Fibroblast of skin of right biceps (primary cell): ENCODE results near the gene KCTD10.
A peak's percentile ranks its signal among the peaks of the same experiment; 100 is the strongest.

Source experiments
- DNase-seq: peaks from one replicate; pipeline ENCODE4 v3.0.0-alpha.2; 2013

The KCTD10 gene

DNA sequence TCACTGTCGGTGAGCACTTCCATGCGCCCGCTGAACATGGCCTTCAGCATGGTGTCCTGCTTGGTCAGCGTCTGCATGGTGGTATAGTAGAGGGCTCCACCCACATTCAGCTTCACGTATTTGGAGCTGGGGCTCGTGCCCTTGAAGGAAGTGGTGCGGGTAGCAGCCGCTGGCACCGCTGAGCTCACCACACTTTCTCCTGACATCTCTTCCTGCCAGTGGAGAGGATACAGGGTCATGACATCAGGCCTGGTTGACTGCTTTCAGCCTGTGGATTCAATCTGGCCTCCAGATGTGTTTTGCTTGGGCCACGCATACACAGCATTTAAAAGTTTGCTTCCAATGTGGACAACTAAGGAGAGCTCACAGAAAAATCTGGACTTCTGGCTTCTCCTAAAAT, 7.6 kb downstream of the KCTD10 start:
- no peak for DNase-seq

GRCh38 chr12:109467978-109468676, 9.0 kb downstream of the KCTD10 start:
- no peak for DNase-seq

- DNase-seq: no peak
Measured at GRCh38 chr12:109466821-109467220, 10.3 kb downstream of the KCTD10 start.

DNA sequence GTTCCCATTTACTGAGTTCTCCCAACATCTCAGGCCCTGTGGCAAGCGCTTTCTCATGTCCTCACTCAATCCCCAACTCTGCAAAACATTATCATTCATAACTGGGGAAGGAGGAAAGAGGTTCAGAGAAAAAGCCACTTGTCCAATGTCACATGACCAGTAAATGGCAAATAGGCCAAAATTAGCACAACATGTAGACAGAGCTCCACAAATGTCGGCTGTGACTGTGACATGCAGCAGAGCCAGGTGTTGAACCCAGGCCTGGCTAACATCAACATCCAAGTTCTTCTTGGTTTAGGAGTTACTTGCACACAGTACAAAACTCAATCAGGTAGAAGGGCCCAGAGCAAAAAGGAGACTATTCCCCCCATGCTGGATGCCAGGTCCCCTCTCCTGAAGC, 10.8 kb downstream of the KCTD10 start:
- no peak for DNase-seq

- peak; percentile 33 for DNase-seq
Measured at GRCh38 chr12:109464642-109465351, 12.3 kb downstream of the KCTD10 start.

GRCh38 chr12:109463756-109464155, 13.3 kb downstream of the KCTD10 start:
- peak; percentile 49 for DNase-seq

- DNase-seq: peak; percentile 99
Measured at GRCh38 chr12:109462868-109463692, 14.0 kb downstream of the KCTD10 start.

DNA sequence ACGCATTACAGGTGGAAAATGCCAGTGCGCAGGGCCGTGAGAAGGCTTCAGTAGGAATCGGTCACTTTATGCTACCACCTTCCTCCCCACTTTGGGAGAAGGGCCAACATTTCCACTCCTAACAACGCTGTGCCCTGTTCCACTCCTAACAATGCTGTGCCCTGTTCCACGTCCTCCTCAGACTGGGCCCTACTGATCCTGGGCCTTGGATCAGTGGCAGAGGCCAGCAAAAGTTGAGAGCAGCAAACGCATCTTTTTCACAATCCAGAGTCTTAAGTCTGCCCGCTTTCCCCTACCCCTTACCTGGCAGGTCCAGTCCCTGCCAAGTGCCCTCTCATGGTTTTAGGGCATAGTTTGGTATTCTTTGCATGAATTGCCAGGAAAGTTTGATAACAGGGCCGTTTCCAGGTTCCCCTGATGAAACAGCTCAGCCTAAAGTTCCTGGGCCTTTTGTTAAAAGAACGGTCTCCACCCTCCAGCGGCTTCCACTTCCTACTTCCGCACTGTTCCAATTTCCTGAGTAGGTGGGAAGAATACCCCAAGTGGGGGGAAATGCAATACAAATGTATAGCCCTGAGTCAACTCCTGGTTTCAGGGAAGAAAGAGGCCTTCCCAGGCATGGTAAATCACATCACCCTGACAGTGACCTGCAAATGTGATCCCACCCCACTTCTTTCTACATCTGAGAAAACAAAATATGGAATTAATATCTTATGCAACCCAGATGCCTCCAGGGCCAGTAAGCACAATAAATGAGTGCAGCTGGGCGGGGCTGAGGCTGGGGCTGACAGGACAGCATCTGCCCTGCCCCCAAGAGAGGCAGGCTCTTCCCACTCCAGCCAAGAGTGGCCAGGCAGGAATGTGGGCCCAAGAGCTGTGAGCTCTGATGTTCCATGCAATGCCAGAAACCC, 15.0 kb downstream of the KCTD10 start:
- DNase-seq: peak; percentile 99

DNA sequence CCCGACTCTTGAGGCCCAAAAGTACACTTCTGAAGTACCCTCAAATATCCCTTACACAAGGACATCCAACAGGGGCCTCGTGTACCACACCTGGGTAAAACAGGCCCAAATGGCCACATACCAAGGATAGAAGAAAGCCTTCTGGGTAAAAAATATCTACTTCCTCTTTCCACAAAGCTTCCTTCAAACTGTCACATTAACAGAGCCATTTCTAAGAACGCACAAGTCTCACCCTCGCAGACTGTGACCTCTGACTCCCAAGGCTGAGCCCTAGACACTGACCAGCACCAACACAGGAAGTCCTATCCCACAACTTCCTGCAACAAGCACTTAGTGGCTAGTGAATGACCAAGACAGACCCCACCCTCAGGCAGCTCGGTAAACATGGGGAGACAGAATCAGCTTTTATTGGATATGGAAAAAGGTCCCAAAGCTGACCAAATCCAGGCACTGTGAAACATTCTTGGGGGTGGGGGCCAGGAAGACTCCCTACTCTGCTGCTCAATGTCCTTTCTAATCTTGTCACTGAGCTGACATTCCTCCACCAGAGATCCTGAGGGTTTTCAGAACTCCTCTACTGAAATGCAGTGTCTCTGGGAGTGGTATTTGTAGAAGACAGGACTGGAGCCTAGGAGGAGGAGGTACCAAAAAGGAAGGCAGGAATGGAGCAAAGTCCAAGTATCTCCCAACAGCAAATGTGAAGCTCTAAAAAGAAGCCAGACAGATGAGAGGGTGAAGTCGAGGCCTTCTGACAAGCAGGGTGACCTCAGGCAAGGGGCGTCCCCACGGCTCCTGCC, 15.9 kb downstream of the KCTD10 start:
- peak; percentile 26 for DNase-seq

GRCh38 chr12:109460538-109460937, 16.6 kb downstream of the KCTD10 start:
- no peak for DNase-seq

- no peak for DNase-seq
Measured at GRCh38 chr12:109459247-109459646, 17.9 kb downstream of the KCTD10 start.

DNA sequence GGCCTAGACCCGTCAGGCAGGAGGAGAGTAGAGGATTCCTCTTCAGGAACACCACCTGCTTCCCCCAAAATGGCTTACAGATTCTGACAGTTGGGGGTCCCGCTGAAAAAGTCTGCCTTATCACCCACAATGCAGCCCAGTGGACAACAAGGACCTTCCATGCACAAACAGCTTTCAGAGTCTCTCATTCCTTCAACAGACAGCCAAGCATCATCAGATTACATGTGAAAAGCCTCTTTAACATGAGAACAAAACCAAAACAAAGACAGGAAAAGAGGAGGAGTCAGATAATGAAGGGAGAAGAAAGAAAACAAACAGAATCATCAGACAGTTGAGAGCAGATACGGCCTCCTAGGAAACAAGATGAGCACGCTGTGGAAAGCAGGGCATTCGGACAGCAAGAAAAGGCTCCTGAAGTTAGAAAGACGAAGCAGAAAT, 18.3 kb downstream of the KCTD10 start:
- peak; percentile 49 for DNase-seq

GRCh38 chr12:109458086-109458485, 19.0 kb downstream of the KCTD10 start:
- peak; percentile 66 for DNase-seq

GRCh38 chr12:109455706-109456105, 21.4 kb downstream of the KCTD10 start:
- DNase-seq: peak; percentile 28

- DNase-seq: no peak
Measured at GRCh38 chr12:109452489-109452888, 24.6 kb downstream of the KCTD10 start.

GRCh38 chr12:109451400-109451799, 25.7 kb downstream of the KCTD10 start:
- DNase-seq: no peak

- no peak for DNase-seq
Measured at GRCh38 chr12:109450980-109451379, 26.1 kb downstream of the KCTD10 start.

- DNase-seq: no peak
Measured at GRCh38 chr12:109449845-109450532, 27.1 kb downstream of the KCTD10 start.

GRCh38 chr12:109448707-109449390, 28.3 kb downstream of the KCTD10 start:
- DNase-seq: no peak

DNA sequence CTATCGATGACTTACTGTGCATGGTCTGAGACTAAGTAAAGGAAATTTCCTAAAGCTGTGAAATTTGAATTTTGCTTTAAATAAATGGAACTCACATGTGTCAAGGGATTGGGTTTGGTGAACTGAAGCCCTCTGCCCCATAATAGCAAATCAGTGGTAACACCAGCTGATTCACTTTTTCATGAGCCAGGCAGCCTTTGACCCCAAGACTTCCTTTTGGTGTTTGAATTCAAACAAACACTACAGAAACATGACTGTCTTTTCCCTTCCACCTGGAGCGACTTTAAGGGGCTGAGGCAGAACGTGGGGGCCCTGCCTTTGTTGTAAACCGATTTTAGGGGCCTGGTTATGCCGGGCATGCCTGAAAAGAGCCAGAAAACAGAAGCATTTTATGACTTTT, 28.8 kb downstream of the KCTD10 start:
- DNase-seq: no peak
